ENCODE results near the gene SEMA5A.

SEMA5A gene

GRCh38 chr5:9046756-9047481 is 499.0 kb downstream of the SEMA5A start:
- DNase-seq: peak; percentile 13

- no peak for DNase-seq
Observed at GRCh38 chr5:9045946-9046345, 499.9 kb downstream of the SEMA5A start.

GRCh38 chr5:9042241-9042640 is 503.6 kb downstream of the SEMA5A start:
- no peak for DNase-seq

- no peak for DNase-seq
Observed at GRCh38 chr5:9040475-9040874, 505.4 kb downstream of the SEMA5A start.

- no peak for DNase-seq
Observed at GRCh38 chr5:9037048-9037447, 508.8 kb downstream of the SEMA5A start.

- no peak for DNase-seq
Observed at GRCh38 chr5:9035346-9035745, 510.5 kb downstream of the SEMA5A start.

- DNase-seq: no peak
Observed at GRCh38 chr5:9034649-9035048, 511.2 kb downstream of the SEMA5A start.

- no peak for DNase-seq
Observed at GRCh38 chr5:9033524-9033923, 512.4 kb downstream of the SEMA5A start.

- no peak for DNase-seq
Observed at GRCh38 chr5:9025942-9026341, 519.9 kb downstream of the SEMA5A start.

- DNase-seq: no peak
Observed at GRCh38 chr5:9020996-9021395, 524.9 kb downstream of the SEMA5A start.

GRCh38 chr5:9015937-9016270 is 530.0 kb downstream of the SEMA5A start:
- no peak for DNase-seq

- no peak for DNase-seq
Observed at GRCh38 chr5:9015260-9015936, 530.5 kb downstream of the SEMA5A start.

GRCh38 chr5:9013147-9013546 is 532.7 kb downstream of the SEMA5A start:
- DNase-seq: no peak

GRCh38 chr5:9009931-9010651 is 535.8 kb downstream of the SEMA5A start:
- DNase-seq: no peak

GRCh38 chr5:8997542-8998070 is 548.3 kb downstream of the SEMA5A start:
- no peak for DNase-seq

GRCh38 chr5:8993031-8993430 is 552.8 kb downstream of the SEMA5A start:
- no peak for DNase-seq
